HL-60 (cell line): Measurements from ENCODE around the gene TGFBR1.

ENCODE experiments used
- DNase-seq, 2 experiments: peaks; one replicate each; pipeline ENCODE4 v3.0.0-alpha.2; 2010 to 2020; ENCODE audit warnings: low read depth in 1 of 2, low spot score in 1 of 2
- H3K27ac ChIP-seq: fragments of 250-450 bp; sonication (Bioruptor Pico); replicated peaks from 2 replicates; pipeline ENCODE4 v1.5.1; 2020; ENCODE audit warnings: mild to moderate bottlenecking, moderate library complexity
- H3K27me3 ChIP-seq: fragments of 250-450 bp; sonication (Bioruptor Pico); 2 replicates; pipeline ENCODE4 v1.5.1; 2021; ENCODE audit warnings: mild to moderate bottlenecking, moderate library complexity; ENCODE audit not compliant: insufficient read depth, poor library complexity, severe bottlenecking
- H3K4me3 ChIP-seq: replicated peaks from 2 replicates; pipeline ENCODE4 v1.5.1; 2011; ENCODE audit warnings: mild to moderate bottlenecking, control low read depth, low read length; ENCODE audit not compliant: insufficient read depth
- GABPA ChIP-seq: IDR thresholded peaks from 2 replicates; pipeline ENCODE4 v1.6.1; 2012; ENCODE audit warnings: low read depth
- POLR2AphosphoS5 ChIP-seq: IDR thresholded peaks from 2 replicates; pipeline ENCODE4 v1.6.1; 2012; ENCODE audit warnings: low read depth
- SPI1 ChIP-seq: IDR thresholded peaks from 2 replicates; pipeline ENCODE4 v1.6.1; 2012; ENCODE audit warnings: low read depth, mild to moderate bottlenecking, borderline replicate concordance
- TF ChIP-seq, protein P1 (sequence below): IDR thresholded peaks from one replicate; pipeline ENCODE4 v1.5.1; 2011; ENCODE audit warnings: low read length, control low read depth, inconsistent platforms; ENCODE audit not compliant: insufficient read depth
- TF ChIP-seq, protein P2 (sequence below): IDR thresholded peaks from 2 replicates; pipeline ENCODE4 v1.6.1; 2012; ENCODE audit warnings: low read depth; ENCODE audit not compliant: insufficient replicate concordance

Gene TGFBR1

DNA sequence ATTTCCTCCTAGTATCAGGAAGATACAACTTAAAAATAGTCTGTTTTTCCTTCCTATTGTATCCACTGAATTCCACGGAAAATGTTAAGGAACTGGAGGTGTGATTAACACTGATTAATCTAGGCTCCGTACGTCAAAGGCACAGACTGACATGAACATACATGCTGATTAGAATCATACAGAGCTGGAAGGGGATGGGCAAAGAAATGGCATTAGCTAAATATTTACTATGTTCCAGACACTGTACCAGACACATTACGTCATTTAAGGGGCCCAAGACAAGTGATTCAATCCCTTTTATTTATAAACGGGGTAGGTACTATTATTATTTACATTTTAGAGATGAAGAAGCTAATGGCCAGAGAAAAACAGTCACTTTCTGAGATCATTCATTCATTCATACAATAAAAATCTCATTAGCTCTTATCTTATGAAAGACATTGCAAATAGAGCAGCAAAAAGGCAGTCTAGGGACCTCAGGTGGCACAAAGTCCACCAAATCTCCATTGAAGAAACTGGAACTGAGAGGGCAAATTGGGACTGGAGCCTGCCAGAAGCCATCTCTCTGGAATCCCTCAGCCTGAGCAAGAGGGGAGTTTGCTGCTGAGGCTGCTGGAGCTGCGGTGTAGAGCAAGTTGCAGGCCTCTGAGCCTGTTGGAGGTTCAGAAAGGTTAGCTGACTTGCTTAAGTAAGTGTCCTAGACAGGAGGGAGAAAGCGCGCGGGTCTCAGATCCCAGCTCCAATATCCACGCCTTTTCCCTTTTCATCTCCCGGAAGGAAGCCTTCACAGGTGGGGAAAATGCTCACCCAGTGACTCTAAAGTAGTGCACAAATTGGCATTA lies 1.6 kb upstream of the TGFBR1 start:
- TF ChIP-seq SPI1 (no peak), POLR2AphosphoS5 (no peak), GABPA (no peak)
- TF ChIP-seq, protein P1, sequence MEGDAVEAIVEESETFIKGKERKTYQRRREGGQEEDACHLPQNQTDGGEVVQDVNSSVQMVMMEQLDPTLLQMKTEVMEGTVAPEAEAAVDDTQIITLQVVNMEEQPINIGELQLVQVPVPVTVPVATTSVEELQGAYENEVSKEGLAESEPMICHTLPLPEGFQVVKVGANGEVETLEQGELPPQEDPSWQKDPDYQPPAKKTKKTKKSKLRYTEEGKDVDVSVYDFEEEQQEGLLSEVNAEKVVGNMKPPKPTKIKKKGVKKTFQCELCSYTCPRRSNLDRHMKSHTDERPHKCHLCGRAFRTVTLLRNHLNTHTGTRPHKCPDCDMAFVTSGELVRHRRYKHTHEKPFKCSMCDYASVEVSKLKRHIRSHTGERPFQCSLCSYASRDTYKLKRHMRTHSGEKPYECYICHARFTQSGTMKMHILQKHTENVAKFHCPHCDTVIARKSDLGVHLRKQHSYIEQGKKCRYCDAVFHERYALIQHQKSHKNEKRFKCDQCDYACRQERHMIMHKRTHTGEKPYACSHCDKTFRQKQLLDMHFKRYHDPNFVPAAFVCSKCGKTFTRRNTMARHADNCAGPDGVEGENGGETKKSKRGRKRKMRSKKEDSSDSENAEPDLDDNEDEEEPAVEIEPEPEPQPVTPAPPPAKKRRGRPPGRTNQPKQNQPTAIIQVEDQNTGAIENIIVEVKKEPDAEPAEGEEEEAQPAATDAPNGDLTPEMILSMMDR = no peak
- TF ChIP-seq, protein P2, sequence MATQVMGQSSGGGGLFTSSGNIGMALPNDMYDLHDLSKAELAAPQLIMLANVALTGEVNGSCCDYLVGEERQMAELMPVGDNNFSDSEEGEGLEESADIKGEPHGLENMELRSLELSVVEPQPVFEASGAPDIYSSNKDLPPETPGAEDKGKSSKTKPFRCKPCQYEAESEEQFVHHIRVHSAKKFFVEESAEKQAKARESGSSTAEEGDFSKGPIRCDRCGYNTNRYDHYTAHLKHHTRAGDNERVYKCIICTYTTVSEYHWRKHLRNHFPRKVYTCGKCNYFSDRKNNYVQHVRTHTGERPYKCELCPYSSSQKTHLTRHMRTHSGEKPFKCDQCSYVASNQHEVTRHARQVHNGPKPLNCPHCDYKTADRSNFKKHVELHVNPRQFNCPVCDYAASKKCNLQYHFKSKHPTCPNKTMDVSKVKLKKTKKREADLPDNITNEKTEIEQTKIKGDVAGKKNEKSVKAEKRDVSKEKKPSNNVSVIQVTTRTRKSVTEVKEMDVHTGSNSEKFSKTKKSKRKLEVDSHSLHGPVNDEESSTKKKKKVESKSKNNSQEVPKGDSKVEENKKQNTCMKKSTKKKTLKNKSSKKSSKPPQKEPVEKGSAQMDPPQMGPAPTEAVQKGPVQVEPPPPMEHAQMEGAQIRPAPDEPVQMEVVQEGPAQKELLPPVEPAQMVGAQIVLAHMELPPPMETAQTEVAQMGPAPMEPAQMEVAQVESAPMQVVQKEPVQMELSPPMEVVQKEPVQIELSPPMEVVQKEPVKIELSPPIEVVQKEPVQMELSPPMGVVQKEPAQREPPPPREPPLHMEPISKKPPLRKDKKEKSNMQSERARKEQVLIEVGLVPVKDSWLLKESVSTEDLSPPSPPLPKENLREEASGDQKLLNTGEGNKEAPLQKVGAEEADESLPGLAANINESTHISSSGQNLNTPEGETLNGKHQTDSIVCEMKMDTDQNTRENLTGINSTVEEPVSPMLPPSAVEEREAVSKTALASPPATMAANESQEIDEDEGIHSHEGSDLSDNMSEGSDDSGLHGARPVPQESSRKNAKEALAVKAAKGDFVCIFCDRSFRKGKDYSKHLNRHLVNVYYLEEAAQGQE = no peak
- Histone ChIP-seq H3K27ac (no peak overlapping the region), H3K27me3 (no peaks in the 10 kb centered on the region), H3K4me3 (no peak overlapping the region)
- no peak for DNase-seq

DNA sequence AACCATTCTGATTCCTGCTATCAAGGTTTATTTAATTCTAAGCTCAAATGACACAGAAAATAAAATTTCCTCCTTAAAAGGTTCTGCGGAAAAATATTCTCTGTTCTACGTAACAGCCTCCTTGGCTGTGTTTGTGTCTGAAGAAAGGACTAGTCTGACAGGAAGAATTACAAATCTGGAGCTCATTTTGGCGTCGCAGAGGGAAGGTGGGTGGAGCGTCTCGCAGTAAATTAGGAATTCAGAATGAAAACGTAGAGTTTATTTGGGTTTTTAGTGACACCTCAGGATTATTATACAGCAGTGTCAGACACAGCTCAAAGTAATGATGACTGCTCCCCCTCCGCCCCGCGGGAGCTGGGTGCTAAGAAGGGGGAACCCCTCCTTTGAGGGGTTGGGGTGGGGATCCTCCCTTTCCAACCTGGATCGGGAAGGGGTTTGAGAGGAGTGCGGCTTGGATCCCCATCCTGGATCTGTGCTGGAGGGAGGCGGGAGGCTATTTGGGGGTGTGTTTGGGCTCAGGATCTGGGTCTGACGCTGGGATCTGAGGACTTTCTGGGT lies 933 bp upstream of the TGFBR1 start:
- Histone ChIP-seq H3K27ac (peak overlapping the region; percentile 46), H3K27me3 (no peaks in the 10 kb centered on the region), H3K4me3 (peak overlapping the region; percentile 57)
- TF ChIP-seq, protein P1 = no peak
- no peak for TF ChIP-seq GABPA
- TF ChIP-seq, protein P2 = no peak
- TF ChIP-seq SPI1 = no peak
- no peak for TF ChIP-seq POLR2AphosphoS5
- no peak for DNase-seq

DNA sequence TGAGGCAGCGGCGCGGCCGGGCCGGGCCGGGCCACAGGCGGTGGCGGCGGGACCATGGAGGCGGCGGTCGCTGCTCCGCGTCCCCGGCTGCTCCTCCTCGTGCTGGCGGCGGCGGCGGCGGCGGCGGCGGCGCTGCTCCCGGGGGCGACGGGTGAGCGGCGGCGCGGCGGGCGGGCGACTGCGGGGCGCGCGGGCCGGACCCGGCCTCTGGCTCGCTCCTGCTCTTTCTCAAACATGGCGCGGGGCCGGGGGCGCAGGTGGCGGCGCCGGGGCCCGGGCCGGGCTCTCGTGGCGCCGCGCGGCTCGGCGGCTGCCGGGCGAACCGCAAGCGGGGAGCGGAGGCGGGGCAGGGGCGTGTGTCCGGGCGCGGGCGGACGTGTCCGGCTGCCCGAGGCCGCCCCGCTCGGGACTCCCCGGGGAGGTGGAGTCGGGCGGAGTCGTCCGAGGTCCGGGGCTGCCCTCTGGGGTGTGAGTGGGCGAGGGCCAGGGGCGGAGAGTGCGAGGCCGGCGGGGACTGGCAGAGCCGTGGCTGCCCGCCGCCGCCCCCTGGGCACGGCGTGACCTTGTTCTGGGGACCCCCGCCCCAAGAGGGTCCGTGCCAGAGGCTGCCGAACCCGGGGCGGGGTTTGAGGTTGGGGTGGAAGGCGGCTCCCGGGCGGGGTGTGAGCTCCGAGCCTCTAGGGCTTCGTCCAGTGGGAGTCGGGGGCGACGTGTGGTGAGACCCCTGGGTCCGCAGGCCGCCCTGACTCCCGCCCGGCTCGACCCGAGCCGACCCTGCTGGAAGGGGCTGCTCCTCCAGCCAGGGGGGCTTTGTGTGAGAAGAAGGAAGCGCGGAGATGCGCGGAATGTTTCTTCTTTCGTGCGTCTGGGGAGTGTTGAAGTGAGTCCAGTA lies 485 bp downstream of the TGFBR1 start:
- DNase-seq = peak in 1 of 2 experiments; percentile 45

More for the DNA sequence above, 485 bp downstream of the TGFBR1 start:
- no peak for TF ChIP-seq POLR2AphosphoS5
- no peak for TF ChIP-seq GABPA
- TF ChIP-seq, protein P2 = no peak
- TF ChIP-seq, protein P1 = no peak
- no peak for TF ChIP-seq SPI1
- H3K27ac ChIP-seq = peak overlapping the region; percentile 87
- peak overlapping the region; percentile 79 for H3K4me3 ChIP-seq
- no peaks in the 10 kb centered on the region for H3K27me3 ChIP-seq
